GM06990 (cell line): ENCODE data around the gene BBS7.

Source experiments
- DNase-seq: peaks from one replicate; pipeline ENCODE4 v3.0.0-alpha.2; 2011; ENCODE audit not compliant: insufficient read length; ENCODE audit errors: extremely low read depth
- H3K27me3 ChIP-seq: replicated peaks from 2 replicates; pipeline ENCODE4 v1.6.0; 2011; ENCODE audit warnings: low read length; ENCODE audit not compliant: control insufficient read depth, insufficient read depth
- H3K36me3 ChIP-seq: 2 replicates; pipeline ENCODE4 v1.5.1; 2011; ENCODE audit warnings: low read length; ENCODE audit not compliant: control insufficient read depth, insufficient read depth
- H3K4me3 ChIP-seq: replicated peaks from 2 replicates; pipeline ENCODE4 v1.5.1; 2011; ENCODE audit warnings: low read depth, mild to moderate bottlenecking, control low read depth, low read length
- CTCF ChIP-seq: IDR thresholded peaks from 2 replicates; pipeline ENCODE4 v1.5.1; 2011; ENCODE audit warnings: low read length, control low read depth, mild to moderate bottlenecking, inconsistent platforms; ENCODE audit not compliant: insufficient read depth, poor library complexity, severe bottlenecking

BBS7 gene

GRCh38 chr4:121888134-121888533, 17.9 kb upstream of the BBS7 start:
- H3K36me3 ChIP-seq: no peaks in the 10 kb centered on the region
- H3K27me3 ChIP-seq: no peaks in the 10 kb centered on the region
- no peak for DNase-seq
- no peak for TF ChIP-seq CTCF
- H3K4me3 ChIP-seq: no peak overlapping the region

- Histone ChIP-seq H3K27me3 (no peaks in the 10 kb centered on the region), H3K36me3 (no peaks in the 10 kb centered on the region), H3K4me3 (no peak overlapping the region)
- no peak for DNase-seq
- TF ChIP-seq CTCF: no peak
Measured at GRCh38 chr4:121885115-121885514, 14.8 kb upstream of the BBS7 start.

- no peaks in the 10 kb centered on the region for H3K36me3 ChIP-seq
- no peak for DNase-seq
Measured at GRCh38 chr4:121881158-121881557, 10.9 kb upstream of the BBS7 start.

GRCh38 chr4:121879135-121879534, 8.9 kb upstream of the BBS7 start:
- no peaks in the 10 kb centered on the region for H3K27me3 ChIP-seq
- TF ChIP-seq CTCF: no peak
- no peak overlapping the region for H3K4me3 ChIP-seq
- DNase-seq: no peak
- H3K36me3 ChIP-seq: no peaks in the 10 kb centered on the region

More at GRCh38 chr4:121881158-121881557, 10.9 kb upstream of the BBS7 start:
- TF ChIP-seq CTCF: no peak
- Histone ChIP-seq H3K4me3 (no peak overlapping the region), H3K27me3 (no peaks in the 10 kb centered on the region)

- no peak overlapping the region for H3K4me3 ChIP-seq
- TF ChIP-seq CTCF: no peak
- no peak for DNase-seq
- no peaks in the 10 kb centered on the region for H3K27me3 ChIP-seq
- no peaks in the 10 kb centered on the region for H3K36me3 ChIP-seq
Measured at GRCh38 chr4:121877041-121877773, 6.9 kb upstream of the BBS7 start.

GRCh38 chr4:121876070-121876469, 5.8 kb upstream of the BBS7 start:
- H3K27me3 ChIP-seq: no peaks in the 10 kb centered on the region
- no peak for DNase-seq
- no peak for TF ChIP-seq CTCF
- H3K36me3 ChIP-seq: no peaks in the 10 kb centered on the region
- H3K4me3 ChIP-seq: no peak overlapping the region
